Measurements from ENCODE around the gene ANXA1. TPM values are rescaled to one million over a fixed set of nuclear protein-coding genes. Genes with fewer than 3 reads are reported as not detected.

The ANXA1 gene
- total RNA-seq, 2 donors from 2014 or later: 0.82 to 8.9 TPM

- no peaks in the 10 kb centered on the region for H3K36me3 ChIP-seq (ENCODE audit: control insufficient read depth, insufficient read depth, low read length)
- no peak overlapping the region for H3K4me3 Mint-ChIP-seq
- DNase-seq: no peak
- no peak overlapping the region for H3K9ac ChIP-seq (ENCODE audit: extremely low read depth, low read length, poor library complexity, severe bottlenecking)
- H3K4me3 ChIP-seq (ENCODE audit: low read length): no peak overlapping the region
- no peaks in the 10 kb centered on the region for H3K4me1 ChIP-seq (ENCODE audit: control insufficient read depth, insufficient read depth, low read length)
- H3K36me3 Mint-ChIP-seq (ENCODE audit: low read depth): no peaks in the 10 kb centered on the region
- H3K9me3 Mint-ChIP-seq: no peaks in the 10 kb centered on the region
- H3K27ac Mint-ChIP-seq: no peak overlapping the region
- H3K9me3 ChIP-seq (ENCODE audit: control insufficient read depth, low read length): no peaks in the 10 kb centered on the region
- peaks cover 15% of the 10 kb centered on the region for H3K4me1 Mint-ChIP-seq
- WGBS, 2 experiments (ENCODE audit: insufficient coverage in 1 of 2, insufficient read length in 1 of 2): 84 to 100% methylated on average over 1 to 2 of the region's 2 CpGs
- no peaks in the 10 kb centered on the region for H3K27me3 ChIP-seq (ENCODE audit: control insufficient read depth, insufficient read depth, low read length, poor library complexity, severe bottlenecking)
- no peak for TF ChIP-seq CTCF (conservative IDR thresholded peaks at IDR 0.05)
- no peak overlapping the region for H3K27ac ChIP-seq (ENCODE audit: low read depth, low read length)
- no peaks in the 10 kb centered on the region for H3K27me3 Mint-ChIP-seq (ENCODE audit: insufficient read depth)
Measured at GRCh38 chr9:73152953-73153352, 1.3 kb downstream of the ANXA1 start.

- H3K4me1 Mint-ChIP-seq: peaks cover 15% of the 10 kb centered on the region
- no peaks in the 10 kb centered on the region for H3K9me3 Mint-ChIP-seq
- no peak for DNase-seq
- H3K9ac ChIP-seq (ENCODE audit: extremely low read depth, low read length, poor library complexity, severe bottlenecking): no peak overlapping the region
- no peak overlapping the region for H3K27ac ChIP-seq (ENCODE audit: low read depth, low read length)
- no peak overlapping the region for H3K4me3 ChIP-seq (ENCODE audit: low read length)
- no peak overlapping the region for H3K4me3 Mint-ChIP-seq
- TF ChIP-seq CTCF (conservative IDR thresholded peaks at IDR 0.05): no peak
- H3K36me3 Mint-ChIP-seq (ENCODE audit: low read depth): no peaks in the 10 kb centered on the region
- H3K27me3 ChIP-seq (ENCODE audit: control insufficient read depth, insufficient read depth, low read length, poor library complexity, severe bottlenecking): no peaks in the 10 kb centered on the region
- no peaks in the 10 kb centered on the region for H3K4me1 ChIP-seq (ENCODE audit: control insufficient read depth, insufficient read depth, low read length)
- peak overlapping the region; percentile 82 for H3K27ac Mint-ChIP-seq
- H3K9me3 ChIP-seq (ENCODE audit: control insufficient read depth, low read length): no peaks in the 10 kb centered on the region
- H3K27me3 Mint-ChIP-seq (ENCODE audit: insufficient read depth): no peaks in the 10 kb centered on the region
- no peaks in the 10 kb centered on the region for H3K36me3 ChIP-seq (ENCODE audit: control insufficient read depth, insufficient read depth, low read length)
- whole genome bisulfite sequencing, 2 experiments (ENCODE audit: insufficient coverage in 1 of 2, insufficient read length in 1 of 2): 80% methylated on average over 3 to 4 of the region's 4 CpGs
Measured at GRCh38 chr9:73153793-73154227, 2.1 kb downstream of the ANXA1 start.

DNA sequence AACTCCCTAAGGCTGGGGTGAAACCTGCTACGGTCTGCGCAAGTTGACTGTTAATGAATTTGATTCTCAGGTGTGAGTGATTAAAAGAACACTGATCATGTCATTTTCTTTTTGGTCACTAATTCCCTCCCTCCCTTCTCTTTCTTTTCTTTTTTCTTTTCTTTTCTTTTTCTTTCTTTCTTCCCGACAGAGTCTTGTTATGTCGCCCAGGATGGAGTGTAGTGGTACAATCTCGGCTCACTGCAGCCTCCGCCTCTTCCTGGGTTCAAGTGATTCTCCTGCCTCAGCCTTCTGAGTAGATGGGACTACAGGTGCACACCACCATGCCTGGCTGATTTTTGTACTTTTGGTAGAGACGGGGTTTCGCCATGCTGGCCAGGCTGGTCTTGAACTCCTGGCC lies 2.6 kb downstream of the ANXA1 start:
- WGBS, 2 experiments (ENCODE audit: insufficient coverage in 1 of 2, insufficient read length in 1 of 2): 95 to 96% methylated on average over 7 to 8 of the region's 8 CpGs
- Mint-ChIP-seq H3K27me3 (ENCODE audit: insufficient read depth) (no peaks in the 10 kb centered on the region), H3K4me3 (no peak overlapping the region)

More for the DNA sequence above, 2.6 kb downstream of the ANXA1 start:
- Mint-ChIP-seq H3K9me3 (no peaks in the 10 kb centered on the region), H3K36me3 (ENCODE audit: low read depth) (no peaks in the 10 kb centered on the region), H3K4me1 (peaks cover 12% of the 10 kb centered on the region), H3K27ac (peak overlapping the region; percentile 82)
- Histone ChIP-seq H3K4me1 (ENCODE audit: control insufficient read depth, insufficient read depth, low read length) (no peaks in the 10 kb centered on the region), H3K36me3 (ENCODE audit: control insufficient read depth, insufficient read depth, low read length) (no peaks in the 10 kb centered on the region), H3K27ac (ENCODE audit: low read depth, low read length) (no peak overlapping the region), H3K9me3 (ENCODE audit: control insufficient read depth, low read length) (no peaks in the 10 kb centered on the region), H3K9ac (ENCODE audit: extremely low read depth, low read length, poor library complexity, severe bottlenecking) (no peak overlapping the region), H3K27me3 (ENCODE audit: control insufficient read depth, insufficient read depth, low read length, poor library complexity, severe bottlenecking) (no peaks in the 10 kb centered on the region), H3K4me3 (ENCODE audit: low read length) (no peak overlapping the region)
- no peak for TF ChIP-seq CTCF (conservative IDR thresholded peaks at IDR 0.05)
- no peak for DNase-seq

Data from endodermal cell (in vitro differentiated cells).